ENCODE measurements around the gene KCTD4. TPM values are rescaled to one million over a fixed set of nuclear protein-coding genes. Genes with fewer than 3 reads are reported as not detected.
A peak's percentile ranks its signal among the peaks of the same experiment; 100 is the strongest.

KCTD4 gene
- total and polyA plus RNA-seq, 2 experiments from 2014 or later = 0.21 to 0.23 TPM

DNA sequence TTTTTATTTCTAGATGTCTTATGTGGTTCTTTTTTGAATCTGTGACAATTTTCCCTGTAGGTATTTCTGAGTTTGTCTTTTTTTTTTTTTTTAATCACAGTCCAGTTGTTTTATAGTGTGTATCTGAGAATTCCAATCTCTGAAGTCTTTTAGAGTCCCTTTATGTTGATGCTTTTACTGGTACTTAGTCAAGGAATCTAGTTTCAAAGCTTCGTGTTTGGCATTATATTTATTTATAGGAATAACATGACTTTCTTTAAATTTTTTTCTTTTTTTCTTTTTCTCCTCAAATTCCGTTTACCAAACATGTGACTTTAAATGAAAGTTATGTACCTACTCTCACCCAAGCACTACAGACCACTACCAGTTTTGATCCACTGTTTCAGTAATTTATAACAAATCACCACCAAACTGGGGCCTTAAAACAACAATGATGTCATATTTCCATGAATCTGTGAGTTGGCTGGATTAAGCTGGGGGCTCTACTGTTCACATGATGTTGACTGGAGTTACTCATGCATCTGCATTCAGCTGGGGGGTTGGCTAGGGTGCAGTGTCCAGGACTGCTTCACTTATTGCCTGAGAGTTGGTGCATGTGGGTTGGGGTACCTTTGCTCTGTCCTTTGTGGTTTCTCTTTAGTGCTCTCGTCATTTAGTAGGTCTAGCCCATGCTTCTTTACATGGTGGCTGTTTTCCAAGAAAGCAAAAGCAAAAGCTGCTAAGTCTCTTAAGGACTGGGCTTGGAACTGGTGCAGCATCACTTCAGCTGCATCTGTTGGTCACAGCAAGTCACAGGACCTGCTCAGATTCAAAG is 22.3 kb downstream of the KCTD4 start:
- H3K27me3 ChIP-seq = no peaks in the 10 kb centered on the region
- TF ChIP-seq CTCF (IDR thresholded peaks at IDR 0.05; ENCODE audit: poor library complexity) (no peak), EZH2 (IDR thresholded peaks at IDR 0.05; ENCODE audit: borderline replicate concordance) (no peak), EZH2phosphoT487 (IDR thresholded peaks at IDR 0.05; ENCODE audit: low read depth, severe bottlenecking, unreplicated experiment) (no peak)
- H2AFZ ChIP-seq = no peak overlapping the region
- H3K36me3 ChIP-seq (replicated peaks; ENCODE audit: insufficient read depth, low read depth) = no peaks in the 10 kb centered on the region
- no peaks in the 10 kb centered on the region for H3K9me3 ChIP-seq (ENCODE audit: low read depth)
- H4K20me1 ChIP-seq (ENCODE audit: insufficient read depth, poor library complexity, severe bottlenecking) = no peaks in the 10 kb centered on the region
- peaks cover 19% of the 10 kb centered on the region for H3K79me2 ChIP-seq
- peak overlapping the region; percentile 68 for H3K27ac ChIP-seq
- 74% methylated on average over 3 of the region's 3 CpGs for WGBS (ENCODE audit: low lambda C conversion rate, missing lambda C conversion rate)
- peak; percentile 48 for DNase-seq (ENCODE audit: low spot score)
- H3K4me2 ChIP-seq = peak overlapping the region; percentile 23
- peaks cover 10% of the 10 kb centered on the region for H3K4me1 ChIP-seq (ENCODE audit: insufficient read depth)
- no peaks in the 10 kb centered on the region for H3K9me2 ChIP-seq (replicated peaks; ENCODE audit: insufficient read depth)
- H3K4me3 ChIP-seq = no peak overlapping the region

- Histone ChIP-seq H3K4me3 (no peak overlapping the region), H3K9me3 (ENCODE audit: low read depth) (no peaks in the 10 kb centered on the region), H3K27me3 (no peaks in the 10 kb centered on the region), H3K4me2 (no peak overlapping the region), H4K20me1 (ENCODE audit: insufficient read depth, poor library complexity, severe bottlenecking) (no peaks in the 10 kb centered on the region), H3K4me1 (ENCODE audit: insufficient read depth) (peaks cover 10% of the 10 kb centered on the region), H3K27ac (no peak overlapping the region), H2AFZ (no peak overlapping the region), H3K79me2 (peaks cover 13% of the 10 kb centered on the region), H3K9me2 (replicated peaks; ENCODE audit: insufficient read depth) (no peaks in the 10 kb centered on the region), H3K36me3 (replicated peaks; ENCODE audit: insufficient read depth, low read depth) (no peaks in the 10 kb centered on the region)
- TF ChIP-seq EZH2phosphoT487 (IDR thresholded peaks at IDR 0.05; ENCODE audit: low read depth, severe bottlenecking, unreplicated experiment) (no peak), CTCF (IDR thresholded peaks at IDR 0.05; ENCODE audit: poor library complexity) (no peak), EZH2 (IDR thresholded peaks at IDR 0.05; ENCODE audit: borderline replicate concordance) (no peak)
- DNase-seq (ENCODE audit: low spot score) = no peak
Measured at GRCh38 chr13:45174478-45174877, 26.4 kb downstream of the KCTD4 start.

GRCh38 chr13:45168555-45168930 is 32.3 kb downstream of the KCTD4 start:
- H3K9me2 ChIP-seq (replicated peaks; ENCODE audit: insufficient read depth) = no peaks in the 10 kb centered on the region
- H2AFZ ChIP-seq = no peak overlapping the region
- H3K27me3 ChIP-seq = no peaks in the 10 kb centered on the region
- H3K9me3 ChIP-seq (ENCODE audit: low read depth) = no peaks in the 10 kb centered on the region
- H3K36me3 ChIP-seq (replicated peaks; ENCODE audit: insufficient read depth, low read depth) = no peaks in the 10 kb centered on the region
- TF ChIP-seq EZH2 (IDR thresholded peaks at IDR 0.05; ENCODE audit: borderline replicate concordance) (no peak), EZH2phosphoT487 (IDR thresholded peaks at IDR 0.05; ENCODE audit: low read depth, severe bottlenecking, unreplicated experiment) (no peak), CTCF (IDR thresholded peaks at IDR 0.05; ENCODE audit: poor library complexity) (no peak)
- peaks cover 4% of the 10 kb centered on the region for H3K79me2 ChIP-seq
- DNase-seq (ENCODE audit: low spot score) = no peak
- H4K20me1 ChIP-seq (ENCODE audit: insufficient read depth, poor library complexity, severe bottlenecking) = no peaks in the 10 kb centered on the region
- peak overlapping the region; percentile 65 for H3K27ac ChIP-seq
- H3K4me1 ChIP-seq (ENCODE audit: insufficient read depth) = peaks cover 3% of the 10 kb centered on the region
- WGBS (ENCODE audit: low lambda C conversion rate, missing lambda C conversion rate) = 100% methylated on average over 2 of the region's 2 CpGs
- no peak overlapping the region for H3K4me3 ChIP-seq
- no peak overlapping the region for H3K4me2 ChIP-seq

All from hepatocyte (in vitro differentiated cells).